ENCODE measurements around the gene COX6A1.
A peak's percentile ranks its signal among the peaks of the same experiment; 100 is the strongest.

DNA sequence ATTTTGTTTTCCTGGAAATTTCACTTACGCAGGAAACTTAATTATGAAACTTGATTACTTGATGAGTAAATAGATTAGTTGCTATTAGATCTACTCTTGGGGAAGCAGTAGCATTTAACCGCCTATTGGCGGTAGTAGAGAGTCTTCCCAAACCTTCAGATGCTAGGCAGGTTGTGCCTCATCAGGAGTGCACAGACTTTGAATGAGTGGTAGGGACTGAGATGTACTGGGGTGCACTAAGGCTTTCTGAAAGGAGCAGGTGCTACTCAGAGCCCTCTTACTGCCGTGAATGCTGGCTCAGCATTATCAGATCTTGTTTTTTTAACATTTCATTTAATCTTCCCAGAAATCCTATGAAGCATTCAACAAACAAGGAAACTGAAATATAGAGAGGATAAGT, 16.1 kb downstream of the COX6A1 start:
- TF ChIP-seq YY1 (IDR thresholded peaks at IDR 0.05) (no peak), RAD21 (IDR thresholded peaks at IDR 0.05) (peak; percentile 11 to 41), TAF1 (conservative IDR thresholded peaks at IDR 0.05) (no peak), NR2F2 (IDR thresholded peaks at IDR 0.05) (no peak), FOXA1 (IDR thresholded peaks at IDR 0.05) (no peak), SP1 (IDR thresholded peaks at IDR 0.05) (no peak), EGR1 (IDR thresholded peaks at IDR 0.05; ENCODE audit: low read depth in 2 of 2) (no peak), GABPA (IDR thresholded peaks at IDR 0.05 in 1 of 2, conservative IDR thresholded peaks at IDR 0.05 in 1 of 2) (no peak), HNF4G (IDR thresholded peaks at IDR 0.05) (no peak), RXRA (IDR thresholded peaks at IDR 0.05) (no peak)
- TF ChIP-seq, protein P1, sequence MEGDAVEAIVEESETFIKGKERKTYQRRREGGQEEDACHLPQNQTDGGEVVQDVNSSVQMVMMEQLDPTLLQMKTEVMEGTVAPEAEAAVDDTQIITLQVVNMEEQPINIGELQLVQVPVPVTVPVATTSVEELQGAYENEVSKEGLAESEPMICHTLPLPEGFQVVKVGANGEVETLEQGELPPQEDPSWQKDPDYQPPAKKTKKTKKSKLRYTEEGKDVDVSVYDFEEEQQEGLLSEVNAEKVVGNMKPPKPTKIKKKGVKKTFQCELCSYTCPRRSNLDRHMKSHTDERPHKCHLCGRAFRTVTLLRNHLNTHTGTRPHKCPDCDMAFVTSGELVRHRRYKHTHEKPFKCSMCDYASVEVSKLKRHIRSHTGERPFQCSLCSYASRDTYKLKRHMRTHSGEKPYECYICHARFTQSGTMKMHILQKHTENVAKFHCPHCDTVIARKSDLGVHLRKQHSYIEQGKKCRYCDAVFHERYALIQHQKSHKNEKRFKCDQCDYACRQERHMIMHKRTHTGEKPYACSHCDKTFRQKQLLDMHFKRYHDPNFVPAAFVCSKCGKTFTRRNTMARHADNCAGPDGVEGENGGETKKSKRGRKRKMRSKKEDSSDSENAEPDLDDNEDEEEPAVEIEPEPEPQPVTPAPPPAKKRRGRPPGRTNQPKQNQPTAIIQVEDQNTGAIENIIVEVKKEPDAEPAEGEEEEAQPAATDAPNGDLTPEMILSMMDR (IDR thresholded peaks at IDR 0.05; ENCODE audit: low read depth, low read length, missing input control), result peak; percentile 34
- TF ChIP-seq, protein P2, sequence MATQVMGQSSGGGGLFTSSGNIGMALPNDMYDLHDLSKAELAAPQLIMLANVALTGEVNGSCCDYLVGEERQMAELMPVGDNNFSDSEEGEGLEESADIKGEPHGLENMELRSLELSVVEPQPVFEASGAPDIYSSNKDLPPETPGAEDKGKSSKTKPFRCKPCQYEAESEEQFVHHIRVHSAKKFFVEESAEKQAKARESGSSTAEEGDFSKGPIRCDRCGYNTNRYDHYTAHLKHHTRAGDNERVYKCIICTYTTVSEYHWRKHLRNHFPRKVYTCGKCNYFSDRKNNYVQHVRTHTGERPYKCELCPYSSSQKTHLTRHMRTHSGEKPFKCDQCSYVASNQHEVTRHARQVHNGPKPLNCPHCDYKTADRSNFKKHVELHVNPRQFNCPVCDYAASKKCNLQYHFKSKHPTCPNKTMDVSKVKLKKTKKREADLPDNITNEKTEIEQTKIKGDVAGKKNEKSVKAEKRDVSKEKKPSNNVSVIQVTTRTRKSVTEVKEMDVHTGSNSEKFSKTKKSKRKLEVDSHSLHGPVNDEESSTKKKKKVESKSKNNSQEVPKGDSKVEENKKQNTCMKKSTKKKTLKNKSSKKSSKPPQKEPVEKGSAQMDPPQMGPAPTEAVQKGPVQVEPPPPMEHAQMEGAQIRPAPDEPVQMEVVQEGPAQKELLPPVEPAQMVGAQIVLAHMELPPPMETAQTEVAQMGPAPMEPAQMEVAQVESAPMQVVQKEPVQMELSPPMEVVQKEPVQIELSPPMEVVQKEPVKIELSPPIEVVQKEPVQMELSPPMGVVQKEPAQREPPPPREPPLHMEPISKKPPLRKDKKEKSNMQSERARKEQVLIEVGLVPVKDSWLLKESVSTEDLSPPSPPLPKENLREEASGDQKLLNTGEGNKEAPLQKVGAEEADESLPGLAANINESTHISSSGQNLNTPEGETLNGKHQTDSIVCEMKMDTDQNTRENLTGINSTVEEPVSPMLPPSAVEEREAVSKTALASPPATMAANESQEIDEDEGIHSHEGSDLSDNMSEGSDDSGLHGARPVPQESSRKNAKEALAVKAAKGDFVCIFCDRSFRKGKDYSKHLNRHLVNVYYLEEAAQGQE (IDR thresholded peaks at IDR 0.05), result no peak
- TF ChIP-seq, protein P3, sequence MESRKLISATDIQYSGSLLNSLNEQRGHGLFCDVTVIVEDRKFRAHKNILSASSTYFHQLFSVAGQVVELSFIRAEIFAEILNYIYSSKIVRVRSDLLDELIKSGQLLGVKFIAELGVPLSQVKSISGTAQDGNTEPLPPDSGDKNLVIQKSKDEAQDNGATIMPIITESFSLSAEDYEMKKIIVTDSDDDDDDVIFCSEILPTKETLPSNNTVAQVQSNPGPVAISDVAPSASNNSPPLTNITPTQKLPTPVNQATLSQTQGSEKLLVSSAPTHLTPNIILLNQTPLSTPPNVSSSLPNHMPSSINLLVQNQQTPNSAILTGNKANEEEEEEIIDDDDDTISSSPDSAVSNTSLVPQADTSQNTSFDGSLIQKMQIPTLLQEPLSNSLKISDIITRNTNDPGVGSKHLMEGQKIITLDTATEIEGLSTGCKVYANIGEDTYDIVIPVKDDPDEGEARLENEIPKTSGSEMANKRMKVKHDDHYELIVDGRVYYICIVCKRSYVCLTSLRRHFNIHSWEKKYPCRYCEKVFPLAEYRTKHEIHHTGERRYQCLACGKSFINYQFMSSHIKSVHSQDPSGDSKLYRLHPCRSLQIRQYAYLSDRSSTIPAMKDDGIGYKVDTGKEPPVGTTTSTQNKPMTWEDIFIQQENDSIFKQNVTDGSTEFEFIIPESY (IDR thresholded peaks at IDR 0.05), result no peak
- TF ChIP-seq, protein P4, sequence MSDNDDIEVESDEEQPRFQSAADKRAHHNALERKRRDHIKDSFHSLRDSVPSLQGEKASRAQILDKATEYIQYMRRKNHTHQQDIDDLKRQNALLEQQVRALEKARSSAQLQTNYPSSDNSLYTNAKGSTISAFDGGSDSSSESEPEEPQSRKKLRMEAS (IDR thresholded peaks at IDR 0.05), result no peak

All from liver (tissue), 3 donors.